ENCODE measurements around the gene DMRT2. TPM values are rescaled to one million over a fixed set of nuclear protein-coding genes. Genes with fewer than 3 reads are reported as not detected.
A peak's percentile ranks its signal among the peaks of the same experiment; 100 is the strongest.

DMRT2 gene
- total and polyA plus RNA-seq, 2 donors = 19.0 to 35.2 TPM

- DNase-seq (ENCODE audit: low read depth in 6 of 9, low spot score in 9 of 9) = no peak
- peaks cover 71 to 90% of the 10 kb centered on the region in 2 donors for H3K27me3 ChIP-seq (ENCODE audit: control insufficient read depth in 2 of 2, insufficient read depth in 1 of 2, low read length in 1 of 2)
- peaks cover 1 to 4% of the 10 kb centered on the region in 2 donors for H3K9me3 ChIP-seq (ENCODE audit: control insufficient read depth in 2 of 2, insufficient read depth in 1 of 2, low read length in 1 of 2)
- H3K4me3 ChIP-seq (ENCODE audit: low read length in 2 of 2) = peak overlapping the region; percentile 28 to 39
- 2% methylated on average over 90 of the region's 90 CpGs for WGBS
- H3K27ac ChIP-seq (ENCODE audit: low read depth in 1 of 2, low read length in 1 of 2) = peak overlapping the region in 1 of 2 donors; percentile 64
- no peaks in the 10 kb centered on the region for H3K4me1 ChIP-seq (ENCODE audit: control insufficient read depth in 2 of 2, insufficient read depth in 2 of 2, low read length in 2 of 2)
- H3K36me3 ChIP-seq (ENCODE audit: control insufficient read depth in 2 of 2, insufficient read depth in 2 of 2, low read length in 1 of 2) = no peaks in the 10 kb centered on the region
These were observed 1.6 kb downstream of the DMRT2 start for GRCh38 chr9:1051584-1052275.

GRCh38 chr9:1052365-1053281 is 2.5 kb downstream of the DMRT2 start:
- no peaks in the 10 kb centered on the region for H3K36me3 ChIP-seq (ENCODE audit: control insufficient read depth in 2 of 2, insufficient read depth in 2 of 2, low read length in 1 of 2)
- no peaks in the 10 kb centered on the region for H3K4me1 ChIP-seq (ENCODE audit: control insufficient read depth in 2 of 2, insufficient read depth in 2 of 2, low read length in 2 of 2)
- peak overlapping the region; percentile 6 to 26 for H3K4me3 ChIP-seq (ENCODE audit: low read length in 2 of 2)
- DNase-seq (ENCODE audit: low read depth in 6 of 9, low spot score in 9 of 9) = no peak
- H3K27me3 ChIP-seq (ENCODE audit: control insufficient read depth in 2 of 2, insufficient read depth in 1 of 2, low read length in 1 of 2) = peaks cover 67 to 81% of the 10 kb centered on the region in 2 donors
- H3K9me3 ChIP-seq (ENCODE audit: control insufficient read depth in 2 of 2, insufficient read depth in 1 of 2, low read length in 1 of 2) = peaks cover 1 to 4% of the 10 kb centered on the region in 2 donors
- WGBS = 12% methylated on average over 41 of the region's 41 CpGs
- H3K27ac ChIP-seq (ENCODE audit: low read depth in 1 of 2, low read length in 1 of 2) = peak overlapping the region; percentile 68 to 75

GRCh38 chr9:1053282-1053621 is 3.1 kb downstream of the DMRT2 start:
- Histone ChIP-seq H3K9me3 (ENCODE audit: control insufficient read depth in 2 of 2, insufficient read depth in 1 of 2, low read length in 1 of 2) (peaks cover 1 to 4% of the 10 kb centered on the region in 2 donors), H3K4me3 (ENCODE audit: low read length in 2 of 2) (peak overlapping the region in 1 of 2 donors; percentile 26), H3K27me3 (ENCODE audit: control insufficient read depth in 2 of 2, insufficient read depth in 1 of 2, low read length in 1 of 2) (peaks cover 61 to 75% of the 10 kb centered on the region in 2 donors), H3K36me3 (ENCODE audit: control insufficient read depth in 2 of 2, insufficient read depth in 2 of 2, low read length in 1 of 2) (no peaks in the 10 kb centered on the region), H3K27ac (ENCODE audit: low read depth in 1 of 2, low read length in 1 of 2) (peak overlapping the region; percentile 55 to 75), H3K4me1 (ENCODE audit: control insufficient read depth in 2 of 2, insufficient read depth in 2 of 2, low read length in 2 of 2) (no peaks in the 10 kb centered on the region)
- no peak for DNase-seq (ENCODE audit: low read depth in 6 of 9, low spot score in 9 of 9)
- WGBS = 7% methylated on average over 9 of the region's 9 CpGs

GRCh38 chr9:1053986-1054425 is 3.8 kb downstream of the DMRT2 start:
- peaks cover 54 to 67% of the 10 kb centered on the region in 2 donors for H3K27me3 ChIP-seq (ENCODE audit: control insufficient read depth in 2 of 2, insufficient read depth in 1 of 2, low read length in 1 of 2)

GRCh38 chr9:1055166-1055565 is 5.0 kb downstream of the DMRT2 start:
- H3K27ac ChIP-seq (ENCODE audit: low read depth in 1 of 2, low read length in 1 of 2) = no peak overlapping the region
- no peak for DNase-seq (ENCODE audit: low read depth in 6 of 9, low spot score in 9 of 9)
- no peaks in the 10 kb centered on the region for H3K4me1 ChIP-seq (ENCODE audit: control insufficient read depth in 2 of 2, insufficient read depth in 2 of 2, low read length in 2 of 2)
- H3K36me3 ChIP-seq (ENCODE audit: control insufficient read depth in 2 of 2, insufficient read depth in 2 of 2, low read length in 1 of 2) = no peaks in the 10 kb centered on the region
- WGBS = 53% methylated on average over 5 of the region's 5 CpGs
- peaks cover 44 to 56% of the 10 kb centered on the region in 2 donors for H3K27me3 ChIP-seq (ENCODE audit: control insufficient read depth in 2 of 2, insufficient read depth in 1 of 2, low read length in 1 of 2)
- peaks cover 0 to 4% of the 10 kb centered on the region in 2 donors for H3K9me3 ChIP-seq (ENCODE audit: control insufficient read depth in 2 of 2, insufficient read depth in 1 of 2, low read length in 1 of 2)
- H3K4me3 ChIP-seq (ENCODE audit: low read length in 2 of 2) = no peak overlapping the region

More at GRCh38 chr9:1053986-1054425, 3.8 kb downstream of the DMRT2 start:
- Histone ChIP-seq H3K4me3 (ENCODE audit: low read length in 2 of 2) (peak overlapping the region in 1 of 2 donors; percentile 0), H3K4me1 (ENCODE audit: control insufficient read depth in 2 of 2, insufficient read depth in 2 of 2, low read length in 2 of 2) (no peaks in the 10 kb centered on the region), H3K36me3 (ENCODE audit: control insufficient read depth in 2 of 2, insufficient read depth in 2 of 2, low read length in 1 of 2) (no peaks in the 10 kb centered on the region), H3K27ac (ENCODE audit: low read depth in 1 of 2, low read length in 1 of 2) (peak overlapping the region; percentile 5 to 57), H3K9me3 (ENCODE audit: control insufficient read depth in 2 of 2, insufficient read depth in 1 of 2, low read length in 1 of 2) (peaks cover 1 to 4% of the 10 kb centered on the region in 2 donors)
- 18% methylated on average over 10 of the region's 10 CpGs for WGBS
- DNase-seq (ENCODE audit: low read depth in 6 of 9, low spot score in 9 of 9) = no peak

- WGBS = 58% methylated on average over 3 of the region's 3 CpGs
- Histone ChIP-seq H3K27me3 (ENCODE audit: control insufficient read depth in 2 of 2, insufficient read depth in 1 of 2, low read length in 1 of 2) (peaks cover 17 to 28% of the 10 kb centered on the region in 2 donors), H3K4me1 (ENCODE audit: control insufficient read depth in 2 of 2, insufficient read depth in 2 of 2, low read length in 2 of 2) (no peaks in the 10 kb centered on the region), H3K4me3 (ENCODE audit: low read length in 2 of 2) (no peak overlapping the region), H3K9me3 (ENCODE audit: control insufficient read depth in 2 of 2, insufficient read depth in 1 of 2, low read length in 1 of 2) (peaks cover 0 to under 1% of the 10 kb centered on the region in 2 donors), H3K27ac (ENCODE audit: low read depth in 1 of 2, low read length in 1 of 2) (peak overlapping the region in 1 of 2 donors; percentile 18), H3K36me3 (ENCODE audit: control insufficient read depth in 2 of 2, insufficient read depth in 2 of 2, low read length in 1 of 2) (no peaks in the 10 kb centered on the region)
- no peak for DNase-seq (ENCODE audit: low read depth in 6 of 9, low spot score in 9 of 9)
These were observed 7.8 kb downstream of the DMRT2 start for GRCh38 chr9:1057910-1058309.

- DNase-seq (ENCODE audit: low read depth in 6 of 9, low spot score in 9 of 9) = no peak
- Histone ChIP-seq H3K9me3 (ENCODE audit: control insufficient read depth in 2 of 2, insufficient read depth in 1 of 2, low read length in 1 of 2) (no peaks in the 10 kb centered on the region), H3K27ac (ENCODE audit: low read depth in 1 of 2, low read length in 1 of 2) (peak overlapping the region in 1 of 2 donors; percentile 18), H3K27me3 (ENCODE audit: control insufficient read depth in 2 of 2, insufficient read depth in 1 of 2, low read length in 1 of 2) (peaks cover 7 to 18% of the 10 kb centered on the region in 2 donors), H3K4me3 (ENCODE audit: low read length in 2 of 2) (no peak overlapping the region), H3K36me3 (ENCODE audit: control insufficient read depth in 2 of 2, insufficient read depth in 2 of 2, low read length in 1 of 2) (no peaks in the 10 kb centered on the region), H3K4me1 (ENCODE audit: control insufficient read depth in 2 of 2, insufficient read depth in 2 of 2, low read length in 2 of 2) (no peaks in the 10 kb centered on the region)
- 85% methylated on average over 6 of the region's 6 CpGs for WGBS
These were observed 8.8 kb downstream of the DMRT2 start for GRCh38 chr9:1058826-1059487.

GRCh38 chr9:1065130-1065529 is 15.0 kb downstream of the DMRT2 start:
- Histone ChIP-seq H3K4me1 (ENCODE audit: control insufficient read depth in 2 of 2, insufficient read depth in 2 of 2, low read length in 2 of 2) (no peaks in the 10 kb centered on the region), H3K36me3 (ENCODE audit: control insufficient read depth in 2 of 2, insufficient read depth in 2 of 2, low read length in 1 of 2) (no peaks in the 10 kb centered on the region), H3K4me3 (ENCODE audit: low read length in 2 of 2) (no peak overlapping the region), H3K27me3 (ENCODE audit: control insufficient read depth in 2 of 2, insufficient read depth in 1 of 2, low read length in 1 of 2) (no peaks in the 10 kb centered on the region), H3K27ac (ENCODE audit: low read depth in 1 of 2, low read length in 1 of 2) (peak overlapping the region in 1 of 2 donors; percentile 53), H3K9me3 (ENCODE audit: control insufficient read depth in 2 of 2, insufficient read depth in 1 of 2, low read length in 1 of 2) (no peaks in the 10 kb centered on the region)
- no peak for DNase-seq (ENCODE audit: low read depth in 6 of 9, low spot score in 9 of 9)
- 94% methylated on average over 2 of the region's 2 CpGs for WGBS
